Measurements from ENCODE around the gene COLEC12. TPM values are rescaled to one million over a fixed set of nuclear protein-coding genes. Genes with fewer than 3 reads are reported as not detected.

The COLEC12 gene
- total RNA-seq, 1 experiment from 2014 or later, result 0.03 TPM

GRCh38 chr18:473802-474201 is 26.7 kb downstream of the COLEC12 start:
- no peak for DNase-seq (ENCODE audit: low read depth, low spot score)
- ChIA-PET CTCF (no interaction called here), POLR2A (no interaction called here)
- peaks cover 7% of the 10 kb centered on the region for H3K4me1 ChIP-seq (ENCODE audit: control insufficient read depth, insufficient read depth, low read length)
- H3K27ac ChIP-seq (ENCODE audit: low read length), result no peak overlapping the region
- intact Hi-C loops (cut with micrococcal nuclease; ENCODE audit: unreplicated experiment), result no loop called here
- H3K4me3 ChIP-seq (ENCODE audit: low read depth in 2 of 2, low read length in 2 of 2), result no peak overlapping the region
- ATAC-seq, result no peak
- H3K27me3 ChIP-seq (ENCODE audit: control insufficient read depth, insufficient read depth, low read length), result no peaks in the 10 kb centered on the region
- no peaks in the 10 kb centered on the region for H3K36me3 ChIP-seq (ENCODE audit: control insufficient read depth, insufficient read depth, low read length)
- H3K9me3 ChIP-seq (ENCODE audit: control insufficient read depth, insufficient read depth, low read depth, low read length), result no peaks in the 10 kb centered on the region
- in situ Hi-C loops (cut with HindIII; ENCODE audit: low pct_unique_long_range_greater_than_20kb, low sequenced_read_pairs), result no loop called here
- no peak for TF ChIP-seq TCF7L2 (IDR thresholded peaks at IDR 0.05; ENCODE audit: low read depth, low read length)
- no peak for TF ChIP-seq SIN3A (IDR thresholded peaks at IDR 0.05; ENCODE audit: borderline replicate concordance, insufficient read depth, low read depth, low read length)
- TF ChIP-seq, protein P1, sequence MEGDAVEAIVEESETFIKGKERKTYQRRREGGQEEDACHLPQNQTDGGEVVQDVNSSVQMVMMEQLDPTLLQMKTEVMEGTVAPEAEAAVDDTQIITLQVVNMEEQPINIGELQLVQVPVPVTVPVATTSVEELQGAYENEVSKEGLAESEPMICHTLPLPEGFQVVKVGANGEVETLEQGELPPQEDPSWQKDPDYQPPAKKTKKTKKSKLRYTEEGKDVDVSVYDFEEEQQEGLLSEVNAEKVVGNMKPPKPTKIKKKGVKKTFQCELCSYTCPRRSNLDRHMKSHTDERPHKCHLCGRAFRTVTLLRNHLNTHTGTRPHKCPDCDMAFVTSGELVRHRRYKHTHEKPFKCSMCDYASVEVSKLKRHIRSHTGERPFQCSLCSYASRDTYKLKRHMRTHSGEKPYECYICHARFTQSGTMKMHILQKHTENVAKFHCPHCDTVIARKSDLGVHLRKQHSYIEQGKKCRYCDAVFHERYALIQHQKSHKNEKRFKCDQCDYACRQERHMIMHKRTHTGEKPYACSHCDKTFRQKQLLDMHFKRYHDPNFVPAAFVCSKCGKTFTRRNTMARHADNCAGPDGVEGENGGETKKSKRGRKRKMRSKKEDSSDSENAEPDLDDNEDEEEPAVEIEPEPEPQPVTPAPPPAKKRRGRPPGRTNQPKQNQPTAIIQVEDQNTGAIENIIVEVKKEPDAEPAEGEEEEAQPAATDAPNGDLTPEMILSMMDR (IDR thresholded peaks at IDR 0.05), result no peak
- BruUV-seq (replicated peaks), result no TSS peak

DNA sequence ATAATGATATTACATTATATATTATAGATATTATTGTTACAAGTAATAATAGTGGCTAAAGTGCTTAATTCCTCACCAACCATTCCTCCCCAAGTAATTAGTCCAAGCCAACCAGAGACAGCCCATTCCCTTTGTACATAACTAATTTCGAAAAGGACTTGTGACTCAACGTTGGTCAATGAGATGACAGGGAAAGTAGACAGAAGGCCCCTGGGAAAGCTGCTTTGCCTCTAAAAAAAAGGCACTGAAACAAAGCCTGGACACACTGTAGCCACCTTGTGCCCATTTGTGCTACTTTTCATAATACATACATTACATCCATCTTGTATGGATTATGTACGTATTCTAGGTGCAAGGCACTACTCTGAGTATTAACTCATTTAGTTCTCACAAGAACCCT is 28.8 kb downstream of the COLEC12 start:
- CTCF ChIA-PET, result interaction anchor here (0.7 kb wide), 1 partner anchor 181 kb away, joined by 4 read pairs; no protein-coding TSS in a partner anchor
- H3K36me3 ChIP-seq (ENCODE audit: control insufficient read depth, insufficient read depth, low read length), result no peaks in the 10 kb centered on the region
- peaks cover 7% of the 10 kb centered on the region for H3K4me1 ChIP-seq (ENCODE audit: control insufficient read depth, insufficient read depth, low read length)
- no peak overlapping the region for H3K4me3 ChIP-seq (ENCODE audit: low read depth in 2 of 2, low read length in 2 of 2)
- intact Hi-C loops (cut with micrococcal nuclease; ENCODE audit: unreplicated experiment), result no loop called here
- no TSS peak for BruUV-seq (replicated peaks)
- TF ChIP-seq TCF7L2 (IDR thresholded peaks at IDR 0.05; ENCODE audit: low read depth, low read length) (no peak), SIN3A (IDR thresholded peaks at IDR 0.05; ENCODE audit: borderline replicate concordance, insufficient read depth, low read depth, low read length) (no peak), POLR2AphosphoS5 (IDR thresholded peaks at IDR 0.05; ENCODE audit: low read depth, low read length) (no peak), REST (IDR thresholded peaks at IDR 0.05; ENCODE audit: insufficient read depth in 1 of 2, low read depth in 2 of 2, low read length in 1 of 2) (no peak)
- TF ChIP-seq, protein P1 (IDR thresholded peaks at IDR 0.05), result no peak
- in situ Hi-C loops (cut with HindIII; ENCODE audit: low pct_unique_long_range_greater_than_20kb, low sequenced_read_pairs), result no loop called here
- POLR2A ChIA-PET, result no interaction called here
- H3K27ac ChIP-seq (ENCODE audit: low read length), result no peak overlapping the region
- ATAC-seq (no peak), DNase-seq (ENCODE audit: low read depth, low spot score) (no peak)
- H3K9me3 ChIP-seq (ENCODE audit: control insufficient read depth, insufficient read depth, low read depth, low read length), result no peaks in the 10 kb centered on the region
- H3K27me3 ChIP-seq (ENCODE audit: control insufficient read depth, insufficient read depth, low read length), result no peaks in the 10 kb centered on the region

Measured in Panc1 (cell line).